ENCODE measurements around the gene OSBPL7.
"Not testable (repeated sequence)": the region's sequence is repeated elsewhere in the genome, so short reads cannot be mapped to it uniquely, and the experiment has no call there.

The OSBPL7 gene

DNA sequence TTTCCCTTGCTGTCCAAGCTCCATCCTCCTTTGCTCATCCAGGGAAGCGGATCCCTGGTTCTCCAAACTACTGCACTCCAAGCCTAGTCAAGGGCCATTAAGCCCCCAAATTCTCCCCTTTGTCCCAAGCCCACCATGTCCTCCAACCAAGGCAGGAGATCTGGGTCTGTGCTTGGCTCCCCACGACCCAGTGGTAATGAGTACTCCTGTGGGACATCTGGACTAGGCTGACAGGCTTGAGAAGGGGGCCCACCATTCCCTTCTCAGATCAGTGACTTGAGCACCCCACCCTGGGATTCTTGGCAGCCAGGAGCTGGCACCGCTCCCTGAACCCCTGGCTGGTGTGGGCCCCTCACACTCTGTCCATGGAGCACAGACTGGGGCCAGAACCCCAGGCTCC lies 17.1 kb downstream of the OSBPL7 start:
- no peak for DNase-seq

- no peak for DNase-seq
Measured at GRCh38 chr17:47803751-47804150, 17.8 kb downstream of the OSBPL7 start.

GRCh38 chr17:47803201-47803600 lies 18.4 kb downstream of the OSBPL7 start:
- no peak for DNase-seq

- peak; percentile 87 for DNase-seq
Measured at GRCh38 chr17:47802341-47803022, 19.1 kb downstream of the OSBPL7 start.

DNA sequence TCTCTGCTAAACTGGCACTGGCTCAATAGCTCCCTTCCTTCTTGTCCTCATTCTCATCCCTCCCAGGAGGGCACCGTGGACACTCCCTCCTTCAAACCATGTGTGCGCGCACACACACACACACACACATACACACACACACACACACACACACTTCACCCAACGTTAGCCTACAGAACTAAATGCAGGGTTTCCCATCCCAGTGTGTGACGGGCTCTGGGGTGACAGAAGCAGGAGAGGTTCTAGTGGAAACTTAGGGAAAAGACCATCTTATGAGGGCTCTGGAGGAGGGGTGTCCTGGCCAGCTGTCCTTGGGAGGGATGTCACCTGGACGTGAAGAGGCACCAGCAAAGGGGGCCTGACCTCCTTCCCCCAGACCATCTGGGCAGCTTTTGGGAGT lies 19.7 kb downstream of the OSBPL7 start:
- DNase-seq, result no peak

DNA sequence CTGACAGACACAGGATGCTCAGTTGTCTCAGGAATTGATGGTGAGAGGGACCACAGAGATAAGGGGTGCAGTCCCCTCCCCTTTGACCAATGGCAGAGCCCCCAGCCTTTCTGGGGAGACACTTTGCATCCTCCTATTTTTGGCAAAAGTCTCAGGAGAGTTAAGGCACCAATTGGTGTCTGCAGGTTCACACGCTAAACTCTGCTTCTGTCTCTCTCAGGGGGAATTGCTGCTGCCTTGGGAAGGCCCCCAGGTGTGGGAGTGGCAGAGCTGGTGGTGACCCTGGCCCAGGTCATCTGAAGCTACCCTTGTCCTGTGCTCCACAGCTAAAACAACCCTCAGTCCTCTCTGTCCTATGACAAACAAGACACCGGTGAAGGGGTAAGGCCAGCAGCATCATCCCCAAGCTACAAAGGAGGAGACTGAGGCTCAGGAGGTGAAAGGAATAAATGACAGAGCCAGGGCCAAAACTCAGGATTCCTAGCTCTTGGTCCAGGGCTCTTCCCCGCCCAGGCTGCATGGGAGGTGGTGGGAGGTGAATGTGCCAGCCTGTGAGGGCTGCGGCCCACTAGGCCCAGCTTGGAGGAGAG lies 20.3 kb downstream of the OSBPL7 start:
- DNase-seq, result no peak

- DNase-seq, result no peak
Measured at GRCh38 chr17:47800686-47801085, 20.9 kb downstream of the OSBPL7 start.

- DNase-seq, result no peak
Measured at GRCh38 chr17:47797797-47798196, 23.8 kb downstream of the OSBPL7 start.

DNA sequence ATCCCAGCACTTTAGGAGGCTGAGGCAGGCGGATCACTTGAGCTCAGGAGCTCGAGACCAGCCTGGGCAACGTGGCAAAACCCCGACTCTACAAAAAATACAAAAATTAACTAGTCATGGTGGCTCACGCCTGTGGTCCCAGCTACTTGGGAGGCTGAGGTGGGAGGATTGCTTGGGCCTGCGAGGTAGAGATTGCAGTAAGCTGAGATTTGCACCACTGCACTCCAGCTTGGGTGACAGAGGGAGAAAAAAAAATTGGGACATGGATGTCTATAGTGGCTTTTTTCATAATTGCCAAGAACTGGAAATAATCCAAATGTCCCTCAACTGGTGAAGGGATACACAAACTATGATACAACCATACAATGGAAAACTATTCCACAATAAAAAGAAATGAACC lies 28.6 kb downstream of the OSBPL7 start:
- DNase-seq, result no peak

GRCh38 chr17:47792457-47792856 lies 29.1 kb downstream of the OSBPL7 start:
- DNase-seq, result no peak

GRCh38 chr17:47791025-47791424 lies 30.6 kb downstream of the OSBPL7 start:
- DNase-seq, result no peak

GRCh38 chr17:47789611-47790561 lies 31.7 kb downstream of the OSBPL7 start:
- peak; percentile 82 for DNase-seq

- no peak for DNase-seq
Measured at GRCh38 chr17:47785538-47786123, 36.0 kb downstream of the OSBPL7 start.

- DNase-seq, result peak; percentile 12
Measured at GRCh38 chr17:47781397-47781796, 40.2 kb downstream of the OSBPL7 start.

DNA sequence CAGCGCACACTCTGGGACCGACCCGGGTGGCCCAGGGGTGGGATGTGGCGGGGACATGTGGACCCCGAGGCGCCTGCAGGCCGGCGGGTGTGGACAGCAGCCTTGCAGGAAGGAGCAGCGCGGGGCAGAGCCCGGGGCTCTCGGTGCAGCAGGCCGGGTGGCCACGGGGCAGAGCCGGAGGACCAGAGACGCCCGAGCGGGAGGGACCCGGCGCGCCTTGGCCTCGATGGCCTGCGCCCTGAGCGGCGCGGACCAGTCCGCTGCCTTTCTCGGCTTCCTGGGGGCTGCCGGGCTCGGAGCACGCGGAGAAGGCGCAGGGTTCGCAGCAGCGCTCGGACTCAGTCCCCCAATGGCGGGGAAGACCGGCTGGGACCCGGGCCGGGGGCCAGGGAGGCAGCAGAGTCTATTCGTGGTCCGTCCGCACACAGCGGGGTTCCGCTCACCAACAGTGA lies 43.4 kb downstream of the OSBPL7 start:
- DNase-seq, result no peak

DNA sequence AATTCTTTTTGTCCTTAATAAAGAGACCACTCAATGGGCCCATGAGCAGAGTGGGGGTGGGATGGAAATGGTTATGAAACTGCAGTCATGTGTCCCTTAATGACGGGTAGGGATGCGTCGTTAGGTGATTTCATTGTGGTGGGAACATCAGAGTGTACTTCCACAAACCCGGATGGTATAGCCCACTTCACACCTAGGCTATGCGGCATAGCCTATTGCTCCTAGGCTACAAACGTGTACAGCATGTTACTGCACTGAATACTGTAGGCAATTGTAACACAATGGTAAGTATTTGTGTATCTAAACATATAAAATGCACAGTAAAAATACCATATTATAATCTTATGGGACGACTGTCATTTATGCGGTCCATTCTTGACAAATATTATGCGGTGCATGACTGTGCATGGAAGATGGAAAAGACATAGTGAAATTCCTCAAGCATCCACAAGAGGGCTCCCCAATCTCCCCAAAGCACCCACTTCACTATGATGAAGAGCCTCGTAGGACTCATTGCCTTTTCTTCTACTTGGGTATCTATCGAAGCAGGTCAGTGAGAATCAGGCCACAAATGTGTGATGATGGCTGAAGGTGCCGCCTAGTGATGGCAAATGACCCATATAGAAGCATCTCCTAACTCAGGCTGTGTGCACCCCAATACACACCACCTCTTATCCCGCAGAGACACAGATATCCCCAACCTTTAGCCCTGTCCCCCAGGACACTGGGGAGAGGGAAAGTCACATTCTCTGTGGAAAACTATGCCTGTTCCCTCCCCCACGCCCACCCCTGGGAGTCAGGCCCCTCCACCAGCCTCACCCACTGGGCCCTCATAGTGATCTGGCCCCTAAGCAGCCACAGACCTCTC lies 45.0 kb downstream of the OSBPL7 start:
- peak; percentile 48 for DNase-seq

DNA sequence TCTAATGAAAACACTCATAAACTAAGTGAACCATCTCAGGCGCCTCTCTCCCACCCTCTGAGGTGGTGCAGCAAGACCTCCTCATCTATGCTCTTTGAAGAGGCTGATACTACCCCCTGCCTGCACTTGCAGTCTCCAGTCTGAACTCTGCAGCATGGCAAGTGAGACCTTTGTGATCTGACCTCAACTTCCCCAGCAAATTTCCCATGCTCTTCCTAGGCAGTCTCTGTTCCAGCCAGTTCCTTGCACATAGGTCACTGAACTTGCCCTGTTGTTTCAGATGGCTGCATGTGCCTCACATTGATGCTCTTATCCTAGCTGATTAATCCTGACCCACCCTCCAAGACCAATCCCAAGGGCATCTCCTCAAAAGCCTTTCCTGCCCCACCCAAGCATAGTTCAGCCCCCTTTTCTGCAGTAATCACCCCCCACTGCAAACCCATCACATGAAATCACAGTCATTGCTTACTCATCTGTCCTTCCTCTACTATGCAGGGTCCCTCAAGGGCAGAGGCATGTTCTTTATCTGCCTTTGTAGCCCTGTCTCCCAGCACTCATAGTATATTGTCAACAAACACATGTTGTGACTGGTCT lies 46.5 kb downstream of the OSBPL7 start:
- no peak for DNase-seq

DNA sequence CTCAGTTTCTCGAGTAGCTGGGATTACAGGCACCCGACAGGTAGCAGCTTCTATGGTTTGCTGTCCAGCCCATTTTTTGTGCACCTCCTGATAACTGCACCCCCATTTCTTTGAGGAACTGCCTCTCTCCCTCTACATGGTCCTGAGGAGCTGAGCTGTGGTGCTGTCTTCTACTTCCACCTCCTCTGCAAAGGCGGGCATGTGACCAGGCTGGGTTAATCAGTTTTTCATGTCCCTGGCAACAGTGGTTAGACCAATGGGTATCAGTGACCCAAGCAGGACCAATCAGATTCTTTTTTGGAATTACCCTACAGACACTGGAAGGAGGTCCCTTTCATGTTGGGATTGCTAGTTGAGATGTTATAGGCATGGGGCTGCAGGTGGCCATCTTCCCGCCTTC lies 47.3 kb downstream of the OSBPL7 start:
- DNase-seq, result no peak

- DNase-seq, result not testable (repeated sequence)
Measured at GRCh38 chr17:47773649-47774048, 47.9 kb downstream of the OSBPL7 start.

GRCh38 chr17:47763913-47764582 lies 57.5 kb downstream of the OSBPL7 start:
- DNase-seq, result no peak

- DNase-seq, result no peak
Measured at GRCh38 chr17:47762728-47763127, 58.9 kb downstream of the OSBPL7 start.

Data from NCI-H146 (cell line).